Activated CD4-positive, alpha-beta T cell treated with anti-CD3 and anti-CD28 coated beads, Interleukin-2, amount 50 U/mL, for 24 hours (primary cell): ENCODE measurements around the gene CINP.
"Not testable (repeated sequence)": the region's sequence is repeated elsewhere in the genome, so short reads cannot be mapped to it uniquely, and the experiment has no call there.

ENCODE experiments used
- DNase-seq, 2 donors: peaks; one replicate each; pipeline ENCODE4 v3.0.0-alpha.2; 2020; ENCODE audit warnings: low read depth in 1 of 2, low spot score in 1 of 2

Gene CINP

GRCh38 chr14:102321456-102322422, 41.0 kb downstream of the CINP start:
- no peak for DNase-seq

- DNase-seq = no peak
Observed at GRCh38 chr14:102320671-102321455, 41.8 kb downstream of the CINP start.

GRCh38 chr14:102320033-102320660, 42.5 kb downstream of the CINP start:
- no peak for DNase-seq

- DNase-seq = peak; percentile 92 to 94
Observed at GRCh38 chr14:102319351-102320032, 43.2 kb downstream of the CINP start, which contains the start of gene ZNF839. TSS of gene ZNF839 (plus strand) at chr14:102319746. CDS start at chr14:102319766, 20 bp downstream.

GRCh38 chr14:102318781-102319276, 43.9 kb downstream of the CINP start:
- DNase-seq = no peak

GRCh38 chr14:102317564-102318248, 45.0 kb downstream of the CINP start:
- DNase-seq = no peak

GRCh38 chr14:102316743-102317563, 45.7 kb downstream of the CINP start:
- peak; percentile 92 to 100 for DNase-seq

GRCh38 chr14:102316338-102316742, 46.4 kb downstream of the CINP start:
- DNase-seq = no peak

- no peak for DNase-seq
Observed at GRCh38 chr14:102315121-102315520, 47.6 kb downstream of the CINP start.

GRCh38 chr14:102314242-102315011, 48.3 kb downstream of the CINP start:
- peak; percentile 66 to 70 for DNase-seq

GRCh38 chr14:102304611-102305506, 57.8 kb downstream of the CINP start, which contains the start of gene MOK:
TSS of gene MOK (minus strand) at chr14:102305164. CDS start at chr14:102304968, 196 bp downstream.
- peak; percentile 96 to 98 for DNase-seq

GRCh38 chr14:102303664-102304063, 59.0 kb downstream of the CINP start:
- no peak for DNase-seq

- not testable (repeated sequence) for DNase-seq
Observed at GRCh38 chr14:102298303-102299070, 64.2 kb downstream of the CINP start.
